HepG2 (cell line): Measurements from ENCODE around the gene MACROD2. TPM values are rescaled to one million over a fixed set of nuclear protein-coding genes. Genes with fewer than 3 reads are reported as not detected.

Experiments
- CHCHD3 ChIP-seq: sonication (generic); formaldehyde crosslinking; IDR thresholded peaks from 2 replicates; pipeline ENCODE4 v1.8.0; 2022; ENCODE audit warnings: mild to moderate bottlenecking, missing genetic modification reagents, moderate library complexity
- GTF3A ChIP-seq: sonication (generic); formaldehyde crosslinking; conservative IDR thresholded peaks from 2 replicates; pipeline ENCODE4 v1.4.0; 2020; ENCODE audit warnings: mild to moderate bottlenecking, missing genetic modification reagents
- KAT8 ChIP-seq: IDR thresholded peaks from 2 replicates; pipeline ENCODE4 v1.6.1; 2016; ENCODE audit warnings: missing genetic modification reagents, missing compliant biosample characterization
- NFE2L2 ChIP-seq: fragments of 150-350 bp; IDR thresholded peaks from 2 replicates; pipeline ENCODE4 v1.6.1; 2014; ENCODE audit warnings: low read length
- NKX3-1 ChIP-seq: sonication (generic); formaldehyde crosslinking; IDR thresholded peaks from 2 replicates; pipeline ENCODE4 v1.5.0; 2020; ENCODE audit warnings: missing genetic modification reagents
- RCOR2 ChIP-seq: IDR thresholded peaks from 2 replicates; pipeline ENCODE4 v1.6.1; 2016; ENCODE audit warnings: missing biosample characterization, missing genetic modification reagents
- ZNF10 ChIP-seq: sonication (generic); formaldehyde crosslinking; IDR thresholded peaks from 2 replicates; pipeline ENCODE4 v1.4.0; 2020; ENCODE audit warnings: mild to moderate bottlenecking, low read depth, missing genetic modification reagents, borderline replicate concordance
- ZNF878 ChIP-seq: sonication (generic); formaldehyde crosslinking; IDR thresholded peaks from 2 replicates; pipeline ENCODE4 v1.8.1; 2023; ENCODE audit warnings: mild to moderate bottlenecking, missing genetic modification reagents, moderate library complexity
- polyA plus RNA-seq, 8 experiments: library from polyadenylated mRNA; depleted of rRNA in 3 of 8; stranded (reverse) in 7 of 8; unstranded in 1 of 8; fragments of >200 nt; fragmentation: Illumina TruSeq in 4 of 8; extraction: Trizol in 4 of 8; gene quantifications; 2 replicates each; pipeline versions ENCODE4 v1.2.1 to v1.2.3, GENCODE V29; 2011 to 2016; ENCODE audit warnings: low read depth in 4 of 8, missing spikeins in 1 of 8, mixed read lengths in 1 of 8; ENCODE audit not compliant: insufficient read depth in 1 of 8
- total RNA-seq, 5 experiments: library from RNA; depleted of rRNA; stranded (reverse); fragments of >200 nt; fragmentation: Illumina TruSeq; extraction: Trizol; gene quantifications; 2 replicates each; pipeline ENCODE4 v1.2.3, GENCODE V29; 2016; ENCODE audit warnings: low read depth in 1 of 5
- TF ChIP-seq, protein P1 (sequence below): sonication (generic); formaldehyde crosslinking; IDR thresholded peaks from one replicate; pipeline ENCODE4 v1.5.1; 2020; ENCODE audit warnings: mild to moderate bottlenecking, missing genetic modification reagents; ENCODE audit errors: not compliant biosample characterization
- TF ChIP-seq, protein P2 (sequence below): sonication (generic); formaldehyde crosslinking; IDR thresholded peaks from 2 replicates; pipeline ENCODE4 v1.4.0; 2020; ENCODE audit warnings: missing genetic modification reagents, low read depth, mild to moderate bottlenecking, borderline replicate concordance
- TF ChIP-seq, protein P3 (sequence below): sonication (generic); formaldehyde crosslinking; conservative IDR thresholded peaks from 2 replicates; pipeline ENCODE4 v1.8.0; 2022; ENCODE audit warnings: missing genetic modification reagents
- TF ChIP-seq, protein P4 (sequence below): sonication (generic); formaldehyde crosslinking; IDR thresholded peaks from 2 replicates; pipeline ENCODE4 v1.4.0; 2020; ENCODE audit warnings: missing genetic modification reagents, borderline replicate concordance
- TF ChIP-seq, protein P5 (sequence below): sonication (generic); formaldehyde crosslinking; IDR thresholded peaks from 2 replicates; pipeline ENCODE4 v1.5.0; 2020; ENCODE audit warnings: mild to moderate bottlenecking, missing genetic modification reagents

MACROD2 gene
- total and polyA plus RNA-seq, 2 of the 13 experiments (the other 11 are each of a cell fraction or from before 2014, with no cell fraction given), result 0.13 to 0.51 TPM

DNA sequence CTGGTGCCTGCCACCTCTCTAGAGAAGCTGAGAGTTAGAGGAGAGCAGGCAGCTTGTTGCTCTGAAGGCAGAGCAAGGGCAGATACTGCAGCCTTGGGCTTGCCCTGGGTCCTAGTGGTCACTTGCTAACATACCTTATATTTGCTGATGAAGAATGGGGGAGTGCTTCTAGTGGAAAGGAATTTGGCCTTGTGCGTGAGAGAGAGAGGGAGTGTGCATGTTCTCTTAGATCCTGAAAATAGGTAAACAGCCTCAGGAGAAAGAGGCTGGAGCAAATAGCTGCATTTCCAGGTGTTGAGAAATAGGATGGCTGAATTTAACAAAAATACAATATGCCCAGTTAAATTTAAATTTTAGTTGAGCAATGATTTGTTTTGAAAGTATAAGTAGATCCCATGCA lies 1066.6 kb downstream of the MACROD2 start (continued):
- TF ChIP-seq, protein P1, sequence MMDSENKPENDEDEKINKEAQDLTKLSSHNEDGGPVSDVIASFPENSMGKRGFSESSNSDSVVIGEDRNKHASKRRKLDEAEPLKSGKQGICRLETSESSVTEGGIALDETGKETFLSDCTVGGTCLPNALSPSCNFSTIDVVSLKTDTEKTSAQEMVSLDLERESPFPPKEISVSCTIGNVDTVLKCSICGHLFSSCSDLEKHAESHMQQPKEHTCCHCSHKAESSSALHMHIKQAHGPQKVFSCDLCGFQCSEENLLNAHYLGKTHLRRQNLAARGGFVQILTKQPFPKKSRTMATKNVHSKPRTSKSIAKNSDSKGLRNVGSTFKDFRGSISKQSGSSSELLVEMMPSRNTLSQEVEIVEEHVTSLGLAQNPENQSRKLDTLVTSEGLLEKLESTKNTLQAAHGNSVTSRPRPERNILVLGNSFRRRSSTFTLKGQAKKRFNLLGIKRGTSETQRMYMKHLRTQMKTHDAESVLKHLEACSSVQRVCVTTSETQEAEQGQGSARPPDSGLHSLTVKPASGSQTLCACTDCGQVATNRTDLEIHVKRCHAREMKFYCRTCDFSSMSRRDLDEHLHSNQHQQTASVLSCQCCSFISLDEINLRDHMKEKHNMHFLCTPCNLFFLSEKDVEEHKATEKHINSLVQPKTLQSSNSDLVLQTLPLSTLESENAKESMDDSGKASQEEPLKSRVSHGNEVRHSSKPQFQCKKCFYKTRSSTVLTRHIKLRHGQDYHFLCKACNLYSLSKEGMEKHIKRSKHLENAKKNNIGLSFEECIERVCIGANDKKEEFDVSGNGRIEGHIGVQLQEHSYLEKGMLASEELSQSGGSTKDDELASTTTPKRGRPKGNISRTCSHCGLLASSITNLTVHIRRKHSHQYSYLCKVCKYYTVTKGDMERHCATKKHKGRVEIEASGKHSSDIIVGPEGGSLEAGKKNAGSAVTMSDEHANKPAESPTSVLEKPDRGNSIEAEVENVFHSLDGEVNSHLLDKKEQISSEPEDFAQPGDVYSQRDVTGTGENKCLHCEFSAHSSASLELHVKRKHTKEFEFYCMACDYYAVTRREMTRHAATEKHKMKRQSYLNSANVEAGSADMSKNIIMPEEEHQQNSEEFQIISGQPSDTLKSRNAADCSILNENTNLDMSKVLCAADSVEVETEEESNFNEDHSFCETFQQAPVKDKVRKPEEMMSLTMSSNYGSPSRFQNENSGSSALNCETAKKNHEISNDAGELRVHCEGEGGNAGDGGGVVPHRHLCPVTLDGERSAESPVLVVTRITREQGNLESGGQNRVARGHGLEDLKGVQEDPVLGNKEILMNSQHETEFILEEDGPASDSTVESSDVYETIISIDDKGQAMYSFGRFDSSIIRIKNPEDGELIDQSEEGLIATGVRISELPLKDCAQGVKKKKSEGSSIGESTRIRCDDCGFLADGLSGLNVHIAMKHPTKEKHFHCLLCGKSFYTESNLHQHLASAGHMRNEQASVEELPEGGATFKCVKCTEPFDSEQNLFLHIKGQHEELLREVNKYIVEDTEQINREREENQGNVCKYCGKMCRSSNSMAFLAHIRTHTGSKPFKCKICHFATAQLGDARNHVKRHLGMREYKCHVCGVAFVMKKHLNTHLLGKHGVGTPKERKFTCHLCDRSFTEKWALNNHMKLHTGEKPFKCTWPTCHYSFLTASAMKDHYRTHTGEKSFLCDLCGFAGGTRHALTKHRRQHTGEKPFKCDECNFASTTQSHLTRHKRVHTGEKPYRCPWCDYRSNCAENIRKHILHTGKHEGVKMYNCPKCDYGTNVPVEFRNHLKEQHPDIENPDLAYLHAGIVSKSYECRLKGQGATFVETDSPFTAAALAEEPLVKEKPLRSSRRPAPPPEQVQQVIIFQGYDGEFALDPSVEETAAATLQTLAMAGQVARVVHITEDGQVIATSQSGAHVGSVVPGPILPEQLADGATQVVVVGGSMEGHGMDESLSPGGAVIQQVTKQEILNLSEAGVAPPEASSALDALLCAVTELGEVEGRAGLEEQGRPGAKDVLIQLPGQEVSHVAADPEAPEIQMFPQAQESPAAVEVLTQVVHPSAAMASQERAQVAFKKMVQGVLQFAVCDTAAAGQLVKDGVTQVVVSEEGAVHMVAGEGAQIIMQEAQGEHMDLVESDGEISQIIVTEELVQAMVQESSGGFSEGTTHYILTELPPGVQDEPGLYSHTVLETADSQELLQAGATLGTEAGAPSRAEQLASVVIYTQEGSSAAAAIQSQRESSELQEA, result no peak
- TF ChIP-seq, protein P2, sequence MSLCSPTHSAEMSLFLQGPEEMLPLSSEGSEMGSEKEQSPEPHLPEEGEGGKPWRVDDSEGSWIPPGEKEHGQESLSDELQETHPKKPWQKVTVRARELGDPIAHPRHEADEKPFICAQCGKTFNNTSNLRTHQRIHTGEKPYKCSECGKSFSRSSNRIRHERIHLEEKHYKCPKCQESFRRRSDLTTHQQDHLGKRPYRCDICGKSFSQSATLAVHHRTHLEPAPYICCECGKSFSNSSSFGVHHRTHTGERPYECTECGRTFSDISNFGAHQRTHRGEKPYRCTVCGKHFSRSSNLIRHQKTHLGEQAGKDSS (CRISPR knock-in tag), result peak; percentile 83; the same call in 1 of the 2 replicates
- TF ChIP-seq ZNF10 (CRISPR knock-in tag) (no peak), RCOR2 (CRISPR knock-in tag) (peak; percentile 96), CHCHD3 (no peak), NKX3-1 (CRISPR knock-in tag) (peak; percentile 33; the same call in 1 of the 2 replicates), NFE2L2 (0 out of 2 replicates have a peak, but pooled peaks have one; percentile 15), GTF3A (CRISPR knock-in tag) (no peak), ZNF878 (CRISPR knock-in tag) (peak; percentile 91), KAT8 (peak; percentile 75)
- TF ChIP-seq, protein P3, sequence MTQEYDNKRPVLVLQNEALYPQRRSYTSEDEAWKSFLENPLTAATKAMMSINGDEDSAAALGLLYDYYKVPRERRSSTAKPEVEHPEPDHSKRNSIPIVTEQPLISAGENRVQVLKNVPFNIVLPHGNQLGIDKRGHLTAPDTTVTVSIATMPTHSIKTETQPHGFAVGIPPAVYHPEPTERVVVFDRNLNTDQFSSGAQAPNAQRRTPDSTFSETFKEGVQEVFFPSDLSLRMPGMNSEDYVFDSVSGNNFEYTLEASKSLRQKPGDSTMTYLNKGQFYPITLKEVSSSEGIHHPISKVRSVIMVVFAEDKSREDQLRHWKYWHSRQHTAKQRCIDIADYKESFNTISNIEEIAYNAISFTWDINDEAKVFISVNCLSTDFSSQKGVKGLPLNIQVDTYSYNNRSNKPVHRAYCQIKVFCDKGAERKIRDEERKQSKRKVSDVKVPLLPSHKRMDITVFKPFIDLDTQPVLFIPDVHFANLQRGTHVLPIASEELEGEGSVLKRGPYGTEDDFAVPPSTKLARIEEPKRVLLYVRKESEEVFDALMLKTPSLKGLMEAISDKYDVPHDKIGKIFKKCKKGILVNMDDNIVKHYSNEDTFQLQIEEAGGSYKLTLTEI (CRISPR knock-in tag), result no peak
- TF ChIP-seq, protein P4, sequence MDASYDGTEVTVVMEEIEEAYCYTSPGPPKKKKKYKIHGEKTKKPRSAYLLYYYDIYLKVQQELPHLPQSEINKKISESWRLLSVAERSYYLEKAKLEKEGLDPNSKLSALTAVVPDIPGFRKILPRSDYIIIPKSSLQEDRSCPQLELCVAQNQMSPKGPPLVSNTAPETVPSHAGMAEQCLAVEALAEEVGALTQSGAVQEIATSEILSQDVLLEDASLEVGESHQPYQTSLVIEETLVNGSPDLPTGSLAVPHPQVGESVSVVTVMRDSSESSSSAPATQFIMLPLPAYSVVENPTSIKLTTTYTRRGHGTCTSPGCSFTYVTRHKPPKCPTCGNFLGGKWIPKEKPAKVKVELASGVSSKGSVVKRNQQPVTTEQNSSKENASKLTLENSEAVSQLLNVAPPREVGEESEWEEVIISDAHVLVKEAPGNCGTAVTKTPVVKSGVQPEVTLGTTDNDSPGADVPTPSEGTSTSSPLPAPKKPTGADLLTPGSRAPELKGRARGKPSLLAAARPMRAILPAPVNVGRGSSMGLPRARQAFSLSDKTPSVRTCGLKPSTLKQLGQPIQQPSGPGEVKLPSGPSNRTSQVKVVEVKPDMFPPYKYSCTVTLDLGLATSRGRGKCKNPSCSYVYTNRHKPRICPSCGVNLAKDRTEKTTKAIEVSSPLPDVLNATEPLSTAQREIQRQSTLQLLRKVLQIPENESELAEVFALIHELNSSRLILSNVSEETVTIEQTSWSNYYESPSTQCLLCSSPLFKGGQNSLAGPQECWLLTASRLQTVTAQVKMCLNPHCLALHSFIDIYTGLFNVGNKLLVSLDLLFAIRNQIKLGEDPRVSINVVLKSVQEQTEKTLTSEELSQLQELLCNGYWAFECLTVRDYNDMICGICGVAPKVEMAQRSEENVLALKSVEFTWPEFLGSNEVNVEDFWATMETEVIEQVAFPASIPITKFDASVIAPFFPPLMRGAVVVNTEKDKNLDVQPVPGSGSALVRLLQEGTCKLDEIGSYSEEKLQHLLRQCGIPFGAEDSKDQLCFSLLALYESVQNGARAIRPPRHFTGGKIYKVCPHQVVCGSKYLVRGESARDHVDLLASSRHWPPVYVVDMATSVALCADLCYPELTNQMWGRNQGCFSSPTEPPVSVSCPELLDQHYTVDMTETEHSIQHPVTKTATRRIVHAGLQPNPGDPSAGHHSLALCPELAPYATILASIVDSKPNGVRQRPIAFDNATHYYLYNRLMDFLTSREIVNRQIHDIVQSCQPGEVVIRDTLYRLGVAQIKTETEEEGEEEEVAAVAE (CRISPR knock-in tag), result peak; percentile 75; the same call in 1 of the 2 replicates
- TF ChIP-seq, protein P5, sequence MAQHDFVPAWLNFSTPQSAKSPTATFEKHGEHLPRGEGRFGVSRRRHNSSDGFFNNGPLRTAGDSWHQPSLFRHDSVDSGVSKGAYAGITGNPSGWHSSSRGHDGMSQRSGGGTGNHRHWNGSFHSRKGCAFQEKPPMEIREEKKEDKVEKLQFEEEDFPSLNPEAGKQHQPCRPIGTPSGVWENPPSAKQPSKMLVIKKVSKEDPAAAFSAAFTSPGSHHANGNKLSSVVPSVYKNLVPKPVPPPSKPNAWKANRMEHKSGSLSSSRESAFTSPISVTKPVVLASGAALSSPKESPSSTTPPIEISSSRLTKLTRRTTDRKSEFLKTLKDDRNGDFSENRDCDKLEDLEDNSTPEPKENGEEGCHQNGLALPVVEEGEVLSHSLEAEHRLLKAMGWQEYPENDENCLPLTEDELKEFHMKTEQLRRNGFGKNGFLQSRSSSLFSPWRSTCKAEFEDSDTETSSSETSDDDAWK, result no peak
